ENCODE data around the gene NAA40.

The NAA40 gene

GRCh38 chr11:63998558-63999348 is 60.0 kb downstream of the NAA40 start:
- no peak overlapping the region for H3K4me3 ChIP-seq (ENCODE audit: low read length in 2 of 2)
- no peak overlapping the region for H3K9ac ChIP-seq (ENCODE audit: low read depth in 1 of 2, low read length in 2 of 2)
- no peaks in the 10 kb centered on the region for H3K27me3 ChIP-seq (ENCODE audit: control insufficient read depth in 2 of 2, insufficient read depth in 2 of 2, low read length in 2 of 2)
- H3K27ac ChIP-seq (ENCODE audit: low read depth in 2 of 2, low read length in 2 of 2): no peak overlapping the region
- H3K9me3 ChIP-seq (ENCODE audit: control insufficient read depth in 2 of 2, low read length in 2 of 2): no peaks in the 10 kb centered on the region
- H3K4me1 ChIP-seq (ENCODE audit: control insufficient read depth in 2 of 2, insufficient read depth in 2 of 2, low read length in 2 of 2): peaks cover 12 to 17% of the 10 kb centered on the region in 2 donors
- H3K36me3 ChIP-seq (ENCODE audit: control insufficient read depth in 2 of 2, insufficient read depth in 2 of 2, low read length in 2 of 2): peaks cover 19 to 30% of the 10 kb centered on the region in 2 donors

- no peaks in the 10 kb centered on the region for H3K27me3 ChIP-seq (ENCODE audit: control insufficient read depth in 2 of 2, insufficient read depth in 2 of 2, low read length in 2 of 2)
- peak overlapping the region; percentile 16 to 20 for H3K4me3 ChIP-seq (ENCODE audit: low read length in 2 of 2)
- peaks cover 12 to 17% of the 10 kb centered on the region in 2 donors for H3K4me1 ChIP-seq (ENCODE audit: control insufficient read depth in 2 of 2, insufficient read depth in 2 of 2, low read length in 2 of 2)
- H3K36me3 ChIP-seq (ENCODE audit: control insufficient read depth in 2 of 2, insufficient read depth in 2 of 2, low read length in 2 of 2): peaks cover 19 to 28% of the 10 kb centered on the region in 2 donors
- no peak overlapping the region for H3K9ac ChIP-seq (ENCODE audit: low read depth in 1 of 2, low read length in 2 of 2)
- no peaks in the 10 kb centered on the region for H3K9me3 ChIP-seq (ENCODE audit: control insufficient read depth in 2 of 2, low read length in 2 of 2)
- H3K27ac ChIP-seq (ENCODE audit: low read depth in 2 of 2, low read length in 2 of 2): no peak overlapping the region
Measured at GRCh38 chr11:63999349-64000025, 60.7 kb downstream of the NAA40 start.

- Histone ChIP-seq H3K4me1 (ENCODE audit: control insufficient read depth in 2 of 2, insufficient read depth in 2 of 2, low read length in 2 of 2) (peaks cover 12 to 17% of the 10 kb centered on the region in 2 donors), H3K4me3 (ENCODE audit: low read length in 2 of 2) (peak overlapping the region; percentile 31 to 43), H3K9me3 (ENCODE audit: control insufficient read depth in 2 of 2, low read length in 2 of 2) (no peaks in the 10 kb centered on the region), H3K27ac (ENCODE audit: low read depth in 2 of 2, low read length in 2 of 2) (no peak overlapping the region), H3K27me3 (ENCODE audit: control insufficient read depth in 2 of 2, insufficient read depth in 2 of 2, low read length in 2 of 2) (no peaks in the 10 kb centered on the region), H3K36me3 (ENCODE audit: control insufficient read depth in 2 of 2, insufficient read depth in 2 of 2, low read length in 2 of 2) (peaks cover 19 to 21% of the 10 kb centered on the region in 2 donors), H3K9ac (ENCODE audit: low read depth in 1 of 2, low read length in 2 of 2) (peak overlapping the region in 1 of 2 donors; percentile 54)
Measured at GRCh38 chr11:64000026-64000739, 61.4 kb downstream of the NAA40 start.

- no peaks in the 10 kb centered on the region for H3K27me3 ChIP-seq (ENCODE audit: control insufficient read depth in 2 of 2, insufficient read depth in 2 of 2, low read length in 2 of 2)
- no peaks in the 10 kb centered on the region for H3K9me3 ChIP-seq (ENCODE audit: control insufficient read depth in 2 of 2, low read length in 2 of 2)
- H3K27ac ChIP-seq (ENCODE audit: low read depth in 2 of 2, low read length in 2 of 2): no peak overlapping the region
- H3K4me3 ChIP-seq (ENCODE audit: low read length in 2 of 2): peak overlapping the region; percentile 31 to 43
- peaks cover 15 to 19% of the 10 kb centered on the region in 2 donors for H3K36me3 ChIP-seq (ENCODE audit: control insufficient read depth in 2 of 2, insufficient read depth in 2 of 2, low read length in 2 of 2)
- peak overlapping the region in 1 of 2 donors; percentile 54 for H3K9ac ChIP-seq (ENCODE audit: low read depth in 1 of 2, low read length in 2 of 2)
- H3K4me1 ChIP-seq (ENCODE audit: control insufficient read depth in 2 of 2, insufficient read depth in 2 of 2, low read length in 2 of 2): peaks cover 12 to 17% of the 10 kb centered on the region in 2 donors
Measured at GRCh38 chr11:64000740-64001483, 62.1 kb downstream of the NAA40 start.

- Histone ChIP-seq H3K27me3 (ENCODE audit: control insufficient read depth in 2 of 2, insufficient read depth in 2 of 2, low read length in 2 of 2) (peaks cover 0 to under 1% of the 10 kb centered on the region in 2 donors), H3K27ac (ENCODE audit: low read depth in 2 of 2, low read length in 2 of 2) (no peak overlapping the region), H3K9ac (ENCODE audit: low read depth in 1 of 2, low read length in 2 of 2) (no peak overlapping the region), H3K4me1 (ENCODE audit: control insufficient read depth in 2 of 2, insufficient read depth in 2 of 2, low read length in 2 of 2) (peaks cover 14 to 17% of the 10 kb centered on the region in 2 donors), H3K36me3 (ENCODE audit: control insufficient read depth in 2 of 2, insufficient read depth in 2 of 2, low read length in 2 of 2) (peaks cover 9 to 12% of the 10 kb centered on the region in 2 donors), H3K4me3 (ENCODE audit: low read length in 2 of 2) (no peak overlapping the region), H3K9me3 (ENCODE audit: control insufficient read depth in 2 of 2, low read length in 2 of 2) (no peaks in the 10 kb centered on the region)
Measured at GRCh38 chr11:64001484-64002420, 63.0 kb downstream of the NAA40 start.

- no peaks in the 10 kb centered on the region for H3K9me3 ChIP-seq (ENCODE audit: control insufficient read depth in 2 of 2, low read length in 2 of 2)
- H3K4me3 ChIP-seq (ENCODE audit: low read length in 2 of 2): no peak overlapping the region
- H3K4me1 ChIP-seq (ENCODE audit: control insufficient read depth in 2 of 2, insufficient read depth in 2 of 2, low read length in 2 of 2): peaks cover 15 to 23% of the 10 kb centered on the region in 2 donors
Measured at GRCh38 chr11:64003807-64004589, 65.2 kb downstream of the NAA40 start.

GRCh38 chr11:64004590-64004984 is 65.8 kb downstream of the NAA40 start:
- Histone ChIP-seq H3K9ac (ENCODE audit: low read depth in 1 of 2, low read length in 2 of 2) (no peak overlapping the region), H3K9me3 (ENCODE audit: control insufficient read depth in 2 of 2, low read length in 2 of 2) (no peaks in the 10 kb centered on the region), H3K36me3 (ENCODE audit: control insufficient read depth in 2 of 2, insufficient read depth in 2 of 2, low read length in 2 of 2) (no peaks in the 10 kb centered on the region), H3K4me1 (ENCODE audit: control insufficient read depth in 2 of 2, insufficient read depth in 2 of 2, low read length in 2 of 2) (peaks cover 12 to 21% of the 10 kb centered on the region in 2 donors), H3K27me3 (ENCODE audit: control insufficient read depth in 2 of 2, insufficient read depth in 2 of 2, low read length in 2 of 2) (peaks cover 0 to 6% of the 10 kb centered on the region in 2 donors), H3K4me3 (ENCODE audit: low read length in 2 of 2) (no peak overlapping the region), H3K27ac (ENCODE audit: low read depth in 2 of 2, low read length in 2 of 2) (no peak overlapping the region)

More at GRCh38 chr11:64003807-64004589, 65.2 kb downstream of the NAA40 start:
- Histone ChIP-seq H3K27me3 (ENCODE audit: control insufficient read depth in 2 of 2, insufficient read depth in 2 of 2, low read length in 2 of 2) (peaks cover 0 to 6% of the 10 kb centered on the region in 2 donors), H3K9ac (ENCODE audit: low read depth in 1 of 2, low read length in 2 of 2) (no peak overlapping the region), H3K27ac (ENCODE audit: low read depth in 2 of 2, low read length in 2 of 2) (no peak overlapping the region), H3K36me3 (ENCODE audit: control insufficient read depth in 2 of 2, insufficient read depth in 2 of 2, low read length in 2 of 2) (no peaks in the 10 kb centered on the region)

- peaks cover 0 to 6% of the 10 kb centered on the region in 2 donors for H3K27me3 ChIP-seq (ENCODE audit: control insufficient read depth in 2 of 2, insufficient read depth in 2 of 2, low read length in 2 of 2)
- H3K9ac ChIP-seq (ENCODE audit: low read depth in 1 of 2, low read length in 2 of 2): no peak overlapping the region
- H3K36me3 ChIP-seq (ENCODE audit: control insufficient read depth in 2 of 2, insufficient read depth in 2 of 2, low read length in 2 of 2): no peaks in the 10 kb centered on the region
- no peaks in the 10 kb centered on the region for H3K9me3 ChIP-seq (ENCODE audit: control insufficient read depth in 2 of 2, low read length in 2 of 2)
- H3K4me3 ChIP-seq (ENCODE audit: low read length in 2 of 2): no peak overlapping the region
- peaks cover 4 to 15% of the 10 kb centered on the region in 2 donors for H3K4me1 ChIP-seq (ENCODE audit: control insufficient read depth in 2 of 2, insufficient read depth in 2 of 2, low read length in 2 of 2)
- no peak overlapping the region for H3K27ac ChIP-seq (ENCODE audit: low read depth in 2 of 2, low read length in 2 of 2)
Measured at GRCh38 chr11:64005691-64006090, 66.9 kb downstream of the NAA40 start.

All from mucosa of rectum (tissue), 2 donors.